T follicular helper cell (primary cell): Measurements from ENCODE around the gene CSNK1G2.

Experiments
- DNase-seq: peaks from one replicate; pipeline ENCODE4 v3.0.0-alpha.2; 2020; ENCODE audit warnings: low read depth

Gene CSNK1G2

GRCh38 chr19:2018752-2019151 lies 77.8 kb downstream of the CSNK1G2 start:
- DNase-seq, result no peak

DNA sequence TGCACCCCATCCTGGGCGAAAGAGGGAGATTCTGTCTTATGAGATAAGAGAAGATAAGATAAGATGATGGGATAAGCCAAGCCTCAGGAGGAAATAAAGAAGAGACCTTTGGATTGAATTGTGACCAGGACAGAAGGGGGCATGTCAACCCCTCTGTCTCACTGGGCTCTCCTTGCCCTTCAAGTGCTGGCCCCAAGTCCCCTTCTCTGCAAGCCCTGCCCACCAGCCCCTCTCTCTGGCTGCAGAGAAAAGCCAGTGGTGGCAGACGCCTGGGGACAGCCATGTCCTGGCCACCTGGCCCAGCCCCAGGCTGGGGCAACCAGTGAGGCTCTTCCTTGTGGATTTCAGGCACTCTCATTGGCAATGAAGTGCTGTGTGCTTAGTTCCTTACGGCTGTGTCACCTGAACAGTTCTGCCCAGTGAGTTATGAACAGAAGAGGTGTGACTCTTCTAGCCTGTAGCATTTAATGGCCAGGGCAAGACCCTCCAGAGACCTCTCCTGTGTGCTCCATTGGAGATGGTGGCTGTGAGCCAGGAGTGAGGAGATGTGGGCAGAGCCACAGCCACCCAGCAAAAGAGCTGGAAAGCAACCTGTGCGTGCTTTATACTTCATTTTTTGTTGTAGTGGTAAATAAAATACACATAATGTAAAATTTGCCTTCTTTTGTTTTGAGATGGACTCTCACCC lies 80.6 kb downstream of the CSNK1G2 start:
- no peak for DNase-seq

- DNase-seq, result no peak
Measured at GRCh38 chr19:2022289-2022688, 81.3 kb downstream of the CSNK1G2 start.

- no peak for DNase-seq
Measured at GRCh38 chr19:2026770-2027169, 85.8 kb downstream of the CSNK1G2 start.

DNA sequence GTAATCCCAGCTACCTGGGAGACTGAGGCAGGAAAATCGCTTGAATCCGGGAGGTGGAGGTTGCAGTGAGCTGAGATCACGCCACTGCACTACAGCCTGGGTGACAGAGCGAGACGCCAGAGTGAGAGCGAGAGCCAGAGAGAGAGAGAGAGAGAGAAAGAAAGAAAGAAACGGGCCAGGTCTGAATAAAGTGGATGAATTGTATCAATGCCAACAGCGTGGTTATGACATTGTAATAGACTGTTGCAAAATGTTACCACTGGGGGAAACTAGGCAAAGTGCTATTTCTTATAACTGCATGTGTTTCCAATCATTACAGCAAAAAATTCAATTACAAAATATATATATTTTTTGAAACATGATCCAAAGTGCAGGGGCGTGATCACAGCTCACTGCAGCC lies 86.4 kb downstream of the CSNK1G2 start:
- no peak for DNase-seq
